BE2C (cell line): ENCODE data around the gene ADAMTS3.

Experiments
- DNase-seq: peaks from one replicate; pipeline ENCODE4 v3.0.0-alpha.2; 2020
- H3K27me3 ChIP-seq: fragments of 250-450 bp; sonication (Bioruptor Pico); 2 replicates; pipeline ENCODE4 v1.5.1; 2020; ENCODE audit warnings: mild to moderate bottlenecking
- H3K36me3 ChIP-seq: fragments of 250-450 bp; sonication (Bioruptor Pico); 2 replicates; pipeline ENCODE4 v1.5.1; 2020; ENCODE audit warnings: mild to moderate bottlenecking
- H3K4me1 ChIP-seq: fragments of 250-450 bp; sonication (Bioruptor Pico); 2 replicates; pipeline ENCODE4 v1.5.1; 2020
- H3K4me3 ChIP-seq: 2 replicates; pipeline ENCODE4 v1.5.1; 2011; ENCODE audit warnings: low read depth, low read length
- H3K9me3 ChIP-seq: fragments of 250-450 bp; sonication (Bioruptor Pico); 2 replicates; pipeline ENCODE4 v1.5.1; 2020
- CTCF ChIP-seq: IDR thresholded peaks from 2 replicates; pipeline ENCODE4 v1.5.1; 2012; ENCODE audit warnings: mild to moderate bottlenecking, low read depth, low read length

Gene ADAMTS3

GRCh38 chr4:72442147-72442546, 126.9 kb downstream of the ADAMTS3 start:
- TF ChIP-seq CTCF, result no peak
- Histone ChIP-seq H3K4me3 (no peak overlapping the region), H3K36me3 (no peaks in the 10 kb centered on the region), H3K4me1 (peaks cover 9% of the 10 kb centered on the region; the same call in 1 of the 2 replicates), H3K27me3 (no peaks in the 10 kb centered on the region), H3K9me3 (no peaks in the 10 kb centered on the region)
- no peak for DNase-seq

GRCh38 chr4:72440386-72440785, 128.6 kb downstream of the ADAMTS3 start:
- H3K9me3 ChIP-seq, result no peaks in the 10 kb centered on the region
- peaks cover 9% of the 10 kb centered on the region; the same call in 1 of the 2 replicates for H3K4me1 ChIP-seq
- DNase-seq, result no peak
- no peak overlapping the region for H3K4me3 ChIP-seq
- H3K36me3 ChIP-seq, result no peaks in the 10 kb centered on the region
- no peak for TF ChIP-seq CTCF
- H3K27me3 ChIP-seq, result no peaks in the 10 kb centered on the region

GRCh38 chr4:72432975-72433374, 136.0 kb downstream of the ADAMTS3 start:
- H3K4me3 ChIP-seq, result no peak overlapping the region
- DNase-seq, result no peak
- TF ChIP-seq CTCF, result no peak
- no peaks in the 10 kb centered on the region for H3K27me3 ChIP-seq
- no peaks in the 10 kb centered on the region for H3K9me3 ChIP-seq
- no peaks in the 10 kb centered on the region for H3K36me3 ChIP-seq
- H3K4me1 ChIP-seq, result peaks cover 11% of the 10 kb centered on the region

- no peak for TF ChIP-seq CTCF
- Histone ChIP-seq H3K36me3 (no peaks in the 10 kb centered on the region), H3K4me1 (peaks cover 11% of the 10 kb centered on the region), H3K9me3 (no peaks in the 10 kb centered on the region), H3K27me3 (no peaks in the 10 kb centered on the region), H3K4me3 (no peak overlapping the region)
- no peak for DNase-seq
These were observed 136.7 kb downstream of the ADAMTS3 start for GRCh38 chr4:72432282-72432681.

- Histone ChIP-seq H3K9me3 (no peaks in the 10 kb centered on the region), H3K36me3 (no peaks in the 10 kb centered on the region), H3K4me3 (no peak overlapping the region), H3K27me3 (no peaks in the 10 kb centered on the region), H3K4me1 (peaks cover 11% of the 10 kb centered on the region)
- TF ChIP-seq CTCF, result no peak
- DNase-seq, result no peak
These were observed 138.0 kb downstream of the ADAMTS3 start for GRCh38 chr4:72430988-72431387.

GRCh38 chr4:72430050-72430449, 139.0 kb downstream of the ADAMTS3 start:
- Histone ChIP-seq H3K4me3 (no peak overlapping the region), H3K36me3 (no peaks in the 10 kb centered on the region), H3K27me3 (no peaks in the 10 kb centered on the region), H3K9me3 (no peaks in the 10 kb centered on the region), H3K4me1 (peaks cover 11% of the 10 kb centered on the region)
- no peak for TF ChIP-seq CTCF
- no peak for DNase-seq
